ENCODE results near the gene GPATCH3. TPM values are rescaled to one million over a fixed set of nuclear protein-coding genes. Genes with fewer than 3 reads are reported as not detected.
"Not testable (repeated sequence)": the region's sequence is repeated elsewhere in the genome, so short reads cannot be mapped to it uniquely, and the experiment has no call there.

The GPATCH3 gene
- total and polyA plus RNA-seq, 2 of the 4 experiments (the other 2 are of a cell fraction), result 5.2 to 8.0 TPM

- in situ Hi-C loops (cut with MboI; ENCODE audit: low sequenced_read_pairs); H4K5ac ChIP-seq (ENCODE audit: low read depth, low read length); H2AK9ac ChIP-seq (replicated peaks; ENCODE audit: low read depth, low read length, poor library complexity); H3K4me2 ChIP-seq (ENCODE audit: low read depth, low read length); H4K8ac ChIP-seq (ENCODE audit: low read depth in 2 of 2, low read length in 2 of 2); H3K27me3 ChIP-seq (ENCODE audit: control insufficient read depth, insufficient read depth, low read length); BruUV-seq (replicated peaks); ATAC-seq (ENCODE audit: low read depth); H2AFZ ChIP-seq (replicated peaks; ENCODE audit: low read length, poor library complexity); H3K4me3 ChIP-seq (ENCODE audit: insufficient read depth, low read depth, low read length); H3K4me1 ChIP-seq (ENCODE audit: control insufficient read depth, insufficient read depth, low read length); H3K23ac ChIP-seq (ENCODE audit: low read depth, low read length); H2BK5ac ChIP-seq (ENCODE audit: low read depth, low read length, poor library complexity, severe bottlenecking); intact Hi-C loops (cut with micrococcal nuclease); H2AK5ac ChIP-seq (ENCODE audit: low read depth, low read length); H3K9ac ChIP-seq (ENCODE audit: low read depth, low read length); H3K14ac ChIP-seq (replicated peaks; ENCODE audit: low read depth, low read length); DNase-seq; CTCF ChIA-PET; H3K56ac ChIP-seq (ENCODE audit: extremely low read depth, insufficient read depth, low read length); H3K9me1 ChIP-seq (ENCODE audit: insufficient read depth, low read length); H4K20me1 ChIP-seq (ENCODE audit: insufficient read depth, low read length); H3K9me3 ChIP-seq (ENCODE audit: control insufficient read depth, insufficient read depth, low read length); H3K27ac ChIP-seq (ENCODE audit: insufficient read depth, low read length); H3K4ac ChIP-seq (ENCODE audit: low read depth, low read length); dilution Hi-C loops (cut with HindIII; ENCODE audit: low sequenced_read_pairs, unreplicated experiment); H4K91ac ChIP-seq (ENCODE audit: insufficient read depth, low read depth, low read length); H2BK15ac ChIP-seq (ENCODE audit: low read depth, low read length); H2BK20ac ChIP-seq (ENCODE audit: low read depth, low read length); POLR2A ChIA-PET (ENCODE audit: unreplicated experiment); H3K18ac ChIP-seq (ENCODE audit: low read depth, low read length); H2BK120ac ChIP-seq (ENCODE audit: low read depth, low read length): not testable (repeated sequence)
- Histone ChIP-seq H3K79me1 (ENCODE audit: low read depth in 1 of 2, low read length in 2 of 2) (peaks cover 5 to 25% of the 10 kb centered on the region in 2 experiments; a peak in 2 of 4 replicates), H3K36me3 (ENCODE audit: control insufficient read depth, insufficient read depth, low read length) (peaks cover 42% of the 10 kb centered on the region)
- WGBS, 2 experiments (ENCODE audit: extremely low coverage in 2 of 2, insufficient read length in 1 of 2), result no CpG with 5 or more reads among the region's 6 CpGs
Observed at GRCh38 chr1:26847826-26848225, 52.4 kb downstream of the GPATCH3 start.

Data from IMR-90 (cell line).